ENCODE measurements around the gene HERC5. TPM values are rescaled to one million over a fixed set of nuclear protein-coding genes. Genes with fewer than 3 reads are reported as not detected.

Gene HERC5
- total RNA-seq, 4 donors from 2014 or later = 6.5 to 11.9 (median 7.3) TPM

GRCh38 chr4:88467392-88467791 is 10.5 kb downstream of the HERC5 start:
- TF ChIP-seq CTCF (IDR thresholded peaks at IDR 0.05; ENCODE audit: low read depth) = no peak

DNA sequence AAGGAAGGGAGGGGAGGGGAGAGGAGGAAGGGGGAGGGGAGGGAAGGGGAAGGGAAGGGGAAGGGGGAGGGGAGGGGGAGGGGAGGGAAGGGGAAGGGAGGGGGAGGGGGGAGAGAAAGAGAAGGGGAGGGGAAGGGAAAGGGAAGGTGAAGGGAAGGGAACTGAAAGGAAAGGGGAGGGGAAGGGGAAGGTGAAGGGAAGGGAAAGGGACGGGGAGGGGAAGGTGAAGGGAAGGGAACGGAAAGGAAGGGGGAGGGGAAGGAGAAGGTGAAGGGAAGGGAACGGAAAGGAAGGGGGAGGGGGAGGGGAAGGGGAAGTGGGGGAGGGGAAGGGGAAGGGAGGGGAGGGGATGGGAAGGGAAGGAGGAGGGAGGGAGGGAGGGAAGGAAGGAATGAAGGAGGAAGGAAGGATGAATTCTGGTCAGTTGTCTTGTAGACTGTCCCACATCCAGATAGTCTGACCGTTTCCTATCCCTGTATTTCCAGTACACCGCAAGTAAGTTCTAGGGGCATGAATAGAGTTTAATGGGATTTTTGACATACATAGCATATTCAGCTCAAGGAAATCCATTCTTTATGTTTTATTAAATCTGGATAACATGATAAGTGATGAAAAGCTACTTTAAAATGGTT is 20.4 kb downstream of the HERC5 start:
- TF ChIP-seq CTCF (IDR thresholded peaks at IDR 0.05; ENCODE audit: low read depth) = no peak

GRCh38 chr4:88478247-88478646 is 21.3 kb downstream of the HERC5 start:
- TF ChIP-seq CTCF (IDR thresholded peaks at IDR 0.05; ENCODE audit: low read depth) = no peak

GRCh38 chr4:88481537-88481936 is 24.6 kb downstream of the HERC5 start:
- no peak for TF ChIP-seq CTCF (IDR thresholded peaks at IDR 0.05; ENCODE audit: low read depth)

DNA sequence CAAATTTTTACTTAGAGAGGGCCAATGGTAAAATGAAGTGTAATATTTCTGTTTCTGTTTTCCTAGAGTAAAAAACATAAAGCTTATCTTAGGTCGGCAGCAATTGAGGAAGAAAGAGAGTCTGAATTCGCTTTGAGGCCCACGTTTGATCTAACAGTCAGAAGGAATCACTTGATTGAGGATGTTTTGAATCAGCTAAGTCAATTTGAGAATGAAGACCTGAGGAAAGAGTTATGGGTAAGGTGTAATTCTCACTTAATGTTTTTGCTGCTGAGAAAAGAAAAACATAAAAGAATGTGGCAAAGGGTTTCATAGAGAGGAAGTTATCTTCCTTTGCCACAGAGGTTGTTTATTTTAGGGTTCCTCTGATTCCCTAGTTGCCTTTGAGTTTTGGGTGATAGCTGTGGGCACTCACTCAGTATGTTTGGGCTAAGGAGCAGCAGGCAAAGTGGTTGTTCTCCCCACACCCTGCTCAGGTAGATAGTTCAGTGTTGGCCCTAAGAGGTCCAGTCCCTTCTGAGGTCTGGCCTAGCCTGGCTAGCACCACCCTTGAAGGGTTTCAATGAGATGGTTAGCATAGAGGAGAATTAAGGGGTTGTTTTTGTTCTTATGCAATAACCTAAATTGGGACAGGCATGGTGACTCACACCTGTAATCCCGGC is 32.3 kb downstream of the HERC5 start:
- no peak for TF ChIP-seq CTCF (IDR thresholded peaks at IDR 0.05; ENCODE audit: low read depth)

GRCh38 chr4:88497859-88498409 is 41.0 kb downstream of the HERC5 start:
- no peak for TF ChIP-seq CTCF (IDR thresholded peaks at IDR 0.05; ENCODE audit: low read depth)

DNA sequence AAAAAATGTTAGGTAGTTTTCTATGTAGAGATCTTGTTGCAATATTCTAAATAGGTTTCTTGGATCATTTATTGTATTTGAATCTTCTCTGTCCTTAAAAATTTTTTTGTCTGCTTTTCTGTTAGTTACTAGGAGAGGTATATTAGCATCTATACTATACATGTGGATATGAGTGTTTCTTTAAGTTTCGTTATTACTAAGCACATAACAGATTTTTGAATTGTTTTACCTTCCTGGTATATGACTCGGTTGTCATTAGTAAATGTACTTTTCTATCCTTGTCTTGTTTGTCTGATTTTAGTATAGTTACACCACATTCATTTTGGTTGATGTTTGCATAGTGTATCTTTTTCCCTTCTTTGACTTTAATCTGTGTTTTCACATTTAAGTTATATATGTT is 46.4 kb downstream of the HERC5 start:
- TF ChIP-seq CTCF (IDR thresholded peaks at IDR 0.05; ENCODE audit: low read depth) = no peak
